Neural crest cell (in vitro differentiated cells): ENCODE data around the gene SEC24A. TPM values are rescaled to one million over a fixed set of nuclear protein-coding genes. Genes with fewer than 3 reads are reported as not detected.
"Not testable (repeated sequence)": the region's sequence is repeated elsewhere in the genome, so short reads cannot be mapped to it uniquely, and the experiment has no call there.

Source experiments
- DNase-seq: peaks from one replicate; pipeline ENCODE4 v3.0.0; 2021; ENCODE audit warnings: low read depth, mixed read lengths, low spot score
- H3K27ac Mint-ChIP-seq: one replicate; pipeline ENCODE4 v1.8.0; 2021; ENCODE audit warnings: mild to moderate bottlenecking, mixed read lengths; ENCODE audit not compliant: unreplicated experiment
- H3K27me3 Mint-ChIP-seq: 2 replicates; pipeline ENCODE4 v1.8.0; 2021; ENCODE audit warnings: low read depth, mild to moderate bottlenecking, mixed read lengths
- H3K36me3 Mint-ChIP-seq: 2 replicates; pipeline ENCODE4 v1.8.0; 2021; ENCODE audit warnings: low read depth, mild to moderate bottlenecking, mixed read lengths
- H3K4me1 Mint-ChIP-seq: 2 replicates; pipeline ENCODE4 v1.8.0; 2021; ENCODE audit warnings: mixed read lengths
- H3K4me3 Mint-ChIP-seq: one replicate; pipeline ENCODE4 v1.8.0; 2021; ENCODE audit warnings: mild to moderate bottlenecking, mixed read lengths
- H3K9me3 Mint-ChIP-seq: 2 replicates; pipeline ENCODE4 v1.8.0; 2021; ENCODE audit warnings: mixed read lengths
- CTCF ChIP-seq: fragments of 200-600 bp; sonication (generic); conservative IDR thresholded peaks from 2 replicates; pipeline ENCODE4 v1.5.0; 2021; ENCODE audit warnings: antibody characterized with exemption, mild to moderate bottlenecking
- long read RNA-seq: library from polyadenylated mRNA; unstranded; transcript quantifications from one replicate; pipeline ENCODE4 v2.0.0, GENCODE V29; 2020
- total RNA-seq: library from RNA; stranded (reverse); gene quantifications from 2 replicates; pipeline ENCODE4 v1.2.1, GENCODE V29; 2021

SEC24A gene
- total RNA-seq, result 21.6 and 22.2 TPM in 2 replicates
- long read RNA-seq, full-length matches to known transcripts, result 1 of 9 reads
- long read RNA-seq, partial matches to known transcripts, result 6 of 9 reads
- long read RNA-seq, other reads (novel, unspliced or antisense), result 2 of 9 reads

- no peaks in the 10 kb centered on the region for H3K9me3 Mint-ChIP-seq
- H3K27ac Mint-ChIP-seq, result peak within 1 kb of the TSS; percentile 97
- peak; percentile 76 for DNase-seq
- no peaks in the 10 kb centered on the region for H3K36me3 Mint-ChIP-seq
- TF ChIP-seq CTCF, result no peak
- no peaks in the 10 kb centered on the region for H3K27me3 Mint-ChIP-seq
- peaks cover 20% of the 10 kb centered on the region for H3K4me1 Mint-ChIP-seq
- H3K4me3 Mint-ChIP-seq, result peak within 1 kb of the TSS; percentile 91
Observed at GRCh38 chr5:134648425-134649162, at the start of gene SEC24A. Gene SEC24A, plus strand, starts transcription at chr5:134648785. Its CDS starts 292 bp downstream, at chr5:134649077.

DNA sequence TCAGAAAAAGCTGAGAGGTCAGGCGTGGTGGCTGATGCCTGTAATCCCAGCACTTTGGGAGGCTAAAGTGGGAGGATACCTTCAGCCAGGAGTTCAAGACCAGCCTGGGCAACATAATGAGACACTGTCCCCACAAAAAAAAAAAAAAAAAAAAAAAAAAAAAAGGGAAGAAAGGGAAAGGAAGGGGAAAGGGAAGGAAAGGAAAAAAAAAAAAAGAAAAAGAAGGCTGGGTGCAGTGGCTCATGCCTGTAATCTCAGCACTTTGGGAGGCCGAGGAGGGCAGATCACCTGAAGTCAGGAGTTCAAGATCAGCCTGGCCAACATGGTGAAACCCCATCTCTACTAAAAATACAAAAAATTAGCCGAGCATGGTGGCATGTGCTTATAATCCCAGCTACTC, 48.8 kb upstream of the SEC24A start:
- H3K4me1 Mint-ChIP-seq, H3K9me3 Mint-ChIP-seq, H3K27ac Mint-ChIP-seq: not testable (repeated sequence)

DNA sequence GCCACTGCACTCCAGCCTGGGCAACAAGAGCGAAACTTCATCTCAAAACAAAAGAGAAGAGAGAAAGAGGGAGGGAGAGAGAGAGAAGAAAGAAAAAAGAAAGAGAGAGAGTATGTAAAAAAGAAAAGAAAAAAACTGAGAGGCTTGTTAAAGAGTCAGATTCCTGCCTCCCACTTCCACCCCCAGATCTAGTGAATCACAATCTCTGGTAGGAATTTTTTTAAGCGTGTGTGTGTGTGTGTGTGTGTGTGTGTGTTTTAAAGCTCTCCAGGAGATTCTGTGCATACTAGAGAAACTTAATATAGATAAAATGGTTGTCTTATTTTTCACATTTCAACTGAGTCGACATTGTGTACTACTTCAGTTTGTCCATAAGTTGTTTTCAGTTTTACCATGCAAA, 48.0 kb upstream of the SEC24A start:
- Mint-ChIP-seq H3K9me3 (no peaks in the 10 kb centered on the region), H3K27ac (no peak overlapping the region), H3K4me3 (no peak overlapping the region), H3K27me3 (no peaks in the 10 kb centered on the region), H3K4me1 (no peaks in the 10 kb centered on the region), H3K36me3 (peaks cover 2% of the 10 kb centered on the region)
- no peak for DNase-seq
- no peak for TF ChIP-seq CTCF

More for the DNA sequence above, 48.8 kb upstream of the SEC24A start:
- not testable (repeated sequence) for H3K27me3 Mint-ChIP-seq, H3K4me3 Mint-ChIP-seq, DNase-seq, H3K36me3 Mint-ChIP-seq

DNA sequence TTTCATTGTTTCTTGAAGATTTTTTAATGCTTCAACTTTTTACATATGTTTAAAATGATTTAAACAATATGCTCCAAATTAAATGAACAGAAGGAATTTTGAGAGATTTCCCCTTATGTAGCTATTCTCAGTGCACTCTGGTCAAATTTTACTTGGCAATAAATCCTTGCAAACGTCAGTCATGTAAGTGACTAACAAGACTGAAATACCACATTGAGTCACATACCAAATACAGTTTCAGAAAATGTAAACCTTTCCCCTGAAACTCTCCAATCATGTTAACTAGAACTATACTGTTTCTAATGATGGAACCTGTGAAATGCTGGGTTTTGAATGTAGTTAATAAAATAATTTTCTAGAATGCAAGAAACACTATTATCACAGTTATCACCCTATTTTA, 45.5 kb upstream of the SEC24A start:
- Mint-ChIP-seq H3K9me3 (no peaks in the 10 kb centered on the region), H3K36me3 (peaks cover 4% of the 10 kb centered on the region), H3K27ac (no peak overlapping the region), H3K4me3 (no peak overlapping the region), H3K27me3 (no peaks in the 10 kb centered on the region), H3K4me1 (no peaks in the 10 kb centered on the region)
- no peak for DNase-seq
- TF ChIP-seq CTCF, result no peak

- Mint-ChIP-seq H3K9me3 (no peaks in the 10 kb centered on the region), H3K4me3 (no peak overlapping the region), H3K27me3 (no peaks in the 10 kb centered on the region), H3K36me3 (peaks cover 9% of the 10 kb centered on the region), H3K4me1 (no peaks in the 10 kb centered on the region), H3K27ac (no peak overlapping the region)
- no peak for TF ChIP-seq CTCF
- no peak for DNase-seq
Observed at GRCh38 chr5:134604908-134605307, 43.7 kb upstream of the SEC24A start.

- Mint-ChIP-seq H3K9me3 (no peaks in the 10 kb centered on the region), H3K4me1 (no peaks in the 10 kb centered on the region), H3K36me3 (peaks cover 12% of the 10 kb centered on the region), H3K4me3 (no peak overlapping the region), H3K27me3 (no peaks in the 10 kb centered on the region), H3K27ac (no peak overlapping the region)
- TF ChIP-seq CTCF, result no peak
- DNase-seq, result no peak
Observed at GRCh38 chr5:134606726-134607125, 41.9 kb upstream of the SEC24A start.
